ENCODE measurements around the gene DCAF4L1. TPM values are rescaled to one million over a fixed set of nuclear protein-coding genes. Genes with fewer than 3 reads are reported as not detected.

Gene DCAF4L1
- total and polyA plus RNA-seq, 12 donors = 0.04 to 1.00 (median 0.23) TPM; not detected in 3

DNA sequence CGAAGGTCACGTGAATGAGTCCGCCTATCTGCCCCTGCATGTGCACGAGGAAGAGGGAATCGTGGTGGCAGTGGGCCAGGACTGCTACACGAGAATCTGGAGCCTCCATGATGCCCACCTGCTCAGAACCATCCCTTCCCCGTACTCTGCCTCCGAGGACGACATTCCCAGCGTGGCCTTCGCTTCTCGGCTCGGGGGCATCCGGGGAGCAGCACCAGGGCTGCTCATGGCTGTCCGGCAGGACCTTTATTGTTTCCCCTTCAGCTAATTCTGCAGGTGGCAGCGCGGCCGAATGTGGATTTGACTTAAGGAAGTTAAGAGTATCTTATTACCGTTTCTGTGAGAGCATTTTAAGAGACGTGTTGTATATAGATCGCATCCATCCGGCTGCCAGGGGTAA is 1.2 kb downstream of the DCAF4L1 start:
- Histone ChIP-seq H3K4me3 (no peak overlapping the region), H3K9me3 (replicated peaks in 1 of 3) (no peaks in the 10 kb centered on the region), H3K36me3 (replicated peaks in 1 of 2) (no peaks in the 10 kb centered on the region), H3K27ac (no peak overlapping the region), H3K4me1 (replicated peaks in 1 of 2) (no peaks in the 10 kb centered on the region), H3K27me3 (no peaks in the 10 kb centered on the region)
- WGBS, 4 donors = 93 to 96% (median 93%) methylated on average over 18 to 22 of the region's 22 CpGs
- no peak for DNase-seq
- no peak for TF ChIP-seq POLR2A (IDR thresholded peaks at IDR 0.05)
- TF ChIP-seq, protein P1, sequence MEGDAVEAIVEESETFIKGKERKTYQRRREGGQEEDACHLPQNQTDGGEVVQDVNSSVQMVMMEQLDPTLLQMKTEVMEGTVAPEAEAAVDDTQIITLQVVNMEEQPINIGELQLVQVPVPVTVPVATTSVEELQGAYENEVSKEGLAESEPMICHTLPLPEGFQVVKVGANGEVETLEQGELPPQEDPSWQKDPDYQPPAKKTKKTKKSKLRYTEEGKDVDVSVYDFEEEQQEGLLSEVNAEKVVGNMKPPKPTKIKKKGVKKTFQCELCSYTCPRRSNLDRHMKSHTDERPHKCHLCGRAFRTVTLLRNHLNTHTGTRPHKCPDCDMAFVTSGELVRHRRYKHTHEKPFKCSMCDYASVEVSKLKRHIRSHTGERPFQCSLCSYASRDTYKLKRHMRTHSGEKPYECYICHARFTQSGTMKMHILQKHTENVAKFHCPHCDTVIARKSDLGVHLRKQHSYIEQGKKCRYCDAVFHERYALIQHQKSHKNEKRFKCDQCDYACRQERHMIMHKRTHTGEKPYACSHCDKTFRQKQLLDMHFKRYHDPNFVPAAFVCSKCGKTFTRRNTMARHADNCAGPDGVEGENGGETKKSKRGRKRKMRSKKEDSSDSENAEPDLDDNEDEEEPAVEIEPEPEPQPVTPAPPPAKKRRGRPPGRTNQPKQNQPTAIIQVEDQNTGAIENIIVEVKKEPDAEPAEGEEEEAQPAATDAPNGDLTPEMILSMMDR (IDR thresholded peaks at IDR 0.05) = no peak
- intact Hi-C loops (cut with DNase I) = no loop called here

DNA sequence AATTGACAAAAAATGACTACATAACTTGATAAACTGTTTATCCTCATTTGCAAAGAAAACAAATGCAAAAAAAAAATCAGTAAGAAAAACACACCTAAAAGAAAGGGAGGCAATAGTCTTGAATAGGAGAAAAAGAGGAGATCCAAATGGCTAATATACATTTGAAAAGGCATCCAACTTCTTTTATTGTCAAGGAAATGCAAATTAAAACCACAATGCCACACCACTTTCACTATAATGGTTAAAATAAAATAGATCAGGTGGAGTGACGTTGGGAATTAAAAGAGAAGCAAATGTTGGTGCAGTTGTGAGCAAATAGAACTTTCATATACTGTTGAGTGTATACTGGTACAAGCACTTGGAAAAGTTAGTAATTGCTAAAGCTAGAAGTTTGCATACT is 3.6 kb downstream of the DCAF4L1 start:
- no peak for TF ChIP-seq POLR2A (IDR thresholded peaks at IDR 0.05)
- TF ChIP-seq, protein P1 (IDR thresholded peaks at IDR 0.05) = no peak
- no peak overlapping the region for H3K4me3 ChIP-seq
- peaks cover 4 to 9% of the 10 kb centered on the region in 2 donors for H3K4me1 ChIP-seq (replicated peaks in 1 of 2)
- no peak for DNase-seq
- H3K9me3 ChIP-seq (replicated peaks in 1 of 3) = no peaks in the 10 kb centered on the region
- no peaks in the 10 kb centered on the region for H3K27me3 ChIP-seq
- WGBS, 4 donors = 44 to 55% (median 47%) methylated on average over 1 of the region's 1 CpG
- H3K27ac ChIP-seq = no peak overlapping the region
- intact Hi-C loops (cut with DNase I) = no loop called here
- H3K36me3 ChIP-seq (replicated peaks in 1 of 2) = no peaks in the 10 kb centered on the region

DNA sequence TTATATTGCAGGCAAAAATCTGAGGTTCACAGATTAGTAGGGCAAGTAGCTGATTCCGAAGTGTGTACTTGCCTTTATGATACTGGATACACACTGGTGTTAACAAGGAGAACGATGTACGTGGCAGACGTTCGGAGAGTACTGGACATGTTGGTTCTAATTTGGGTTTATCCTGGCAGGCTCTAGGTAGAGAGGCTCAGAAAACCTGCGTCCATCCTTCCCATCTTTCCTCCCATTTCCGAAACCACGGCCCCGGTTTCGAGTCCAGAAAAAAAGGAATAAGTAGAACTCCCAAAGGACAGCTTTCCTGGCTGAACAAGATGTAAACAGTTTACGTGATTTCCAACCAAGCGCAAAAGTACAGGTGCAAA is 8.4 kb downstream of the DCAF4L1 start:
- Histone ChIP-seq H3K36me3 (replicated peaks in 1 of 2) (no peaks in the 10 kb centered on the region), H3K4me3 (peak overlapping the region in 3 of 4 donors; percentile 66 to 81 (median 74)), H3K4me1 (replicated peaks in 1 of 2) (peaks cover 12 to 27% of the 10 kb centered on the region in 2 donors), H3K9me3 (replicated peaks in 1 of 3) (no peaks in the 10 kb centered on the region), H3K27me3 (no peaks in the 10 kb centered on the region), H3K27ac (peak overlapping the region in 3 of 5 donors; percentile 75 to 90 (median 88))
- 0 to 1% (median 1%) methylated on average over 12 of the region's 12 CpGs for WGBS, 4 donors
- DNase-seq = no peak
- TF ChIP-seq POLR2A (IDR thresholded peaks at IDR 0.05) = no peak
- TF ChIP-seq, protein P1 (IDR thresholded peaks at IDR 0.05) = no peak
- intact Hi-C loops (cut with DNase I) = no loop called here

DNA sequence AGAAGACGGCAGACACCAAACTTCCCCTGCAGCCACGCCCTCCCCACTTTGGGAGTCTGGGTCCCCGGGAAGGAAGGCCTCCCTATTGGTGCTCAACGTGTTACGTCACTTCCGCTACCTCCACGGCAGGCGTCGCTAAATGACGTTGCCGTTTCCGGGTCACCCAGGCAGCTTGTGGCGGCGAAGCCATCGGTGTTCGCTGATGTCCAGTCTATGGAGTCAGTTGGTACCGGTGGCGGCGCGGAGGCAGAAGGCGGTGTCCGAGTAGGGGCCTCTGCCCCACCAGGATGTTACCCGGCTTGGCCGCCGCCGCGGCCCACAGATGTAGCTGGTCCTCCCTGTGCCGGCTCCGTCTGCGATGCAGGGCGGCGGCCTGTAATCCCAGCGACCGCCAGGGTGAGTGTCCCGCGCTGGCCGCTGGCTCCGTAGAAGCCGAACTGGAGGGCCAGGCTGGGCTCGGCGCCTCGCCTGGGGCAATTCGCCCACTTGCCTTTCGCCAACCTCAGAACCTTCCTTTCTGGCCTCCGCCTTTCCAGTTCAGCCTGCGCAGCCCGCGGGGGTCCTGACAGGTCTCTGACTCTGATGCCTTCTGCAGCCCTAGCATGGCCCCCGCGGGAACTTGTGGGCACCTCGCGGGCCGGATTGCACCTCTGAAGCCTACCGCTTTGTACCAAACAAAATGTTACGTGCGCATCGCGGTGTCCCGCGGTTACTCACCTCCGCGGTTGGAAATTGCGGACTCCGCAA is 9.0 kb downstream of the DCAF4L1 start, which contains the start of gene SLC30A9:
Gene SLC30A9 (plus strand): TSS at position 166 of the 747 bp plus-strand sequence. CDS start 122 bp downstream, at position 288.
- H3K4me3 ChIP-seq = peak within 1 kb of the TSS; percentile 43 to 81 (median 70)
- TF ChIP-seq, protein P1 (IDR thresholded peaks at IDR 0.05) = peak in 5 of 6 experiments; percentile 43 to 68 (median 56)
- peak; percentile 83 to 86 for TF ChIP-seq POLR2A (IDR thresholded peaks at IDR 0.05)
- H3K27me3 ChIP-seq = no peaks in the 10 kb centered on the region
- WGBS, 4 donors = 0 to 2% (median 0%) methylated on average over 26 to 64 of the region's 64 CpGs
- H3K4me1 ChIP-seq (replicated peaks in 1 of 2) = peaks cover 12 to 27% of the 10 kb centered on the region in 2 donors
- DNase-seq = peak; percentile 94 to 98 (median 96)
- peak within 1 kb of the TSS in 4 of 5 donors; percentile 75 to 90 (median 84) for H3K27ac ChIP-seq
- intact Hi-C loops (cut with DNase I) = no loop called here
- H3K36me3 ChIP-seq (replicated peaks in 1 of 2) = no peaks in the 10 kb centered on the region
- H3K9me3 ChIP-seq (replicated peaks in 1 of 3) = no peaks in the 10 kb centered on the region
